Trophoblast cell (in vitro differentiated cells and primary cell): Measurements from ENCODE around the gene B4GALT1.
A peak's percentile ranks its signal among the peaks of the same experiment; 100 is the strongest.

Experiments used
- DNase-seq, 2 donors: peaks; one replicate each; pipeline ENCODE4 v3.0.0-alpha.2; 2016
- H2AFZ ChIP-seq: 2 replicates; pipeline ENCODE4 v1.6.1; 2013; ENCODE audit warnings: low read length, moderate library complexity, mild to moderate bottlenecking; ENCODE audit not compliant: insufficient read depth, poor library complexity
- H2AK5ac ChIP-seq: 2 replicates; pipeline ENCODE4 v1.6.1; 2013; ENCODE audit warnings: mild to moderate bottlenecking, low read length
- H2BK120ac ChIP-seq: 2 replicates; pipeline ENCODE4 v1.6.1; 2013; ENCODE audit warnings: low read length, mild to moderate bottlenecking, moderate library complexity; ENCODE audit not compliant: insufficient read depth, poor library complexity
- H2BK12ac ChIP-seq: 2 replicates; pipeline ENCODE4 v1.6.1; 2013; ENCODE audit warnings: mild to moderate bottlenecking, low read length, moderate library complexity
- H2BK5ac ChIP-seq: 2 replicates; pipeline ENCODE4 v1.6.1; 2013; ENCODE audit warnings: low read length, low read depth, moderate library complexity, mild to moderate bottlenecking; ENCODE audit not compliant: poor library complexity
- H3K14ac ChIP-seq: 2 replicates; pipeline ENCODE4 v1.6.1; 2013; ENCODE audit warnings: mild to moderate bottlenecking, low read length
- H3K18ac ChIP-seq: 2 replicates; pipeline ENCODE4 v1.6.1; 2013; ENCODE audit warnings: mild to moderate bottlenecking, low read length
- H3K23ac ChIP-seq: 2 replicates; pipeline ENCODE4 v1.6.1; 2013; ENCODE audit warnings: low read length
- H3K27ac ChIP-seq: 2 replicates; pipeline ENCODE4 v1.5.1; 2013; ENCODE audit warnings: low read depth, mild to moderate bottlenecking, inconsistent platforms, low read length, moderate library complexity
- H3K27me3 ChIP-seq: 2 replicates; pipeline ENCODE4 v1.6.1; 2013; ENCODE audit warnings: inconsistent platforms, mild to moderate bottlenecking, low read length, moderate library complexity; ENCODE audit not compliant: insufficient read depth
- H3K36me3 ChIP-seq, 2 experiments: 1 replicate in 1 of 2; 2 replicates in 1 of 2; pipeline ENCODE4 v1.6.1; 2013; ENCODE audit warnings: low read length in 2 of 2, mild to moderate bottlenecking in 2 of 2, moderate library complexity in 1 of 2; ENCODE audit not compliant: insufficient read depth in 2 of 2, control insufficient read depth in 1 of 2
- H3K4ac ChIP-seq: 2 replicates; pipeline ENCODE4 v1.6.1; 2013; ENCODE audit warnings: low read depth, mild to moderate bottlenecking, low read length, moderate library complexity
- H3K4me1 ChIP-seq, 2 experiments: 1 replicate in 1 of 2; 2 replicates in 1 of 2; pipeline ENCODE4 v1.6.1; 2013; ENCODE audit warnings: low read length in 2 of 2, mild to moderate bottlenecking in 2 of 2, moderate library complexity in 1 of 2; ENCODE audit not compliant: insufficient read depth in 2 of 2, control insufficient read depth in 1 of 2
- H3K4me2 ChIP-seq: 2 replicates; pipeline ENCODE4 v1.6.1; 2013; ENCODE audit warnings: inconsistent platforms, mild to moderate bottlenecking, low read length, moderate library complexity
- H3K4me3 ChIP-seq: 2 replicates; pipeline ENCODE4 v1.5.1; 2013; ENCODE audit warnings: mild to moderate bottlenecking, low read depth, low read length, inconsistent platforms
- H3K79me1 ChIP-seq: one replicate; pipeline ENCODE4 v1.6.1; 2013; ENCODE audit warnings: low read length
- H3K79me2 ChIP-seq: 2 replicates; pipeline ENCODE4 v1.6.1; 2013; ENCODE audit warnings: low read length, mild to moderate bottlenecking; ENCODE audit not compliant: control insufficient read depth, insufficient read depth, poor library complexity
- H3K9ac ChIP-seq: 2 replicates; pipeline ENCODE4 v1.6.1; 2013; ENCODE audit warnings: mild to moderate bottlenecking, low read length
- H3K9me3 ChIP-seq: 2 replicates; pipeline ENCODE4 v1.6.1; 2013; ENCODE audit warnings: low read depth, mild to moderate bottlenecking, control low read depth, inconsistent platforms, low read length; ENCODE audit not compliant: insufficient read depth
- H4K12ac ChIP-seq: 2 replicates; pipeline ENCODE4 v1.6.1; 2013; ENCODE audit warnings: low read depth, mild to moderate bottlenecking, low read length, moderate library complexity
- H4K8ac ChIP-seq: 2 replicates; pipeline ENCODE4 v1.6.1; 2013; ENCODE audit warnings: low read depth, mild to moderate bottlenecking, low read length, moderate library complexity
- H4K91ac ChIP-seq: one replicate; pipeline ENCODE4 v1.6.1; 2013; ENCODE audit warnings: low read depth, mild to moderate bottlenecking, low read length, moderate library complexity
- WGBS: extraction: QIAGEN DNeasy Blood & Tissue Kit; methylation state at CpG from one replicate; pipeline ENCODE4 v1.1.7; 2013; ENCODE audit warnings: missing lambda C conversion rate; ENCODE audit not compliant: insufficient read length, insufficient coverage; ENCODE audit errors: extremely low coverage; 5-methylcytosine and 5-hydroxymethylcytosine counted together

Gene B4GALT1

GRCh38 chr9:33197279-33198152 lies 30.4 kb upstream of the B4GALT1 start:
- no peak overlapping the region for H2AFZ ChIP-seq
- H3K23ac ChIP-seq = no peak overlapping the region
- H3K4me3 ChIP-seq = no peak overlapping the region
- H3K27me3 ChIP-seq = no peaks in the 10 kb centered on the region
- H3K27ac ChIP-seq = no peak overlapping the region
- no CpG with 5 or more reads among the region's 6 CpGs for WGBS
- H2BK12ac ChIP-seq = no peak overlapping the region
- no peak overlapping the region for H3K4ac ChIP-seq
- H3K9ac ChIP-seq = no peak overlapping the region
- no peak overlapping the region for H2BK120ac ChIP-seq
- H3K4me2 ChIP-seq = no peak overlapping the region
- no peak for DNase-seq
- no peak overlapping the region for H2BK5ac ChIP-seq
- H3K79me1 ChIP-seq = no peaks in the 10 kb centered on the region
- no peak overlapping the region for H4K12ac ChIP-seq
- H4K91ac ChIP-seq = no peak overlapping the region
- H3K18ac ChIP-seq = no peak overlapping the region
- no peaks in the 10 kb centered on the region for H3K79me2 ChIP-seq
- H3K36me3 ChIP-seq = no peaks in the 10 kb centered on the region
- H3K9me3 ChIP-seq = no peaks in the 10 kb centered on the region
- H4K8ac ChIP-seq = no peak overlapping the region
- no peak overlapping the region for H3K14ac ChIP-seq
- no peak overlapping the region for H2AK5ac ChIP-seq
- no peaks in the 10 kb centered on the region for H3K4me1 ChIP-seq

DNA sequence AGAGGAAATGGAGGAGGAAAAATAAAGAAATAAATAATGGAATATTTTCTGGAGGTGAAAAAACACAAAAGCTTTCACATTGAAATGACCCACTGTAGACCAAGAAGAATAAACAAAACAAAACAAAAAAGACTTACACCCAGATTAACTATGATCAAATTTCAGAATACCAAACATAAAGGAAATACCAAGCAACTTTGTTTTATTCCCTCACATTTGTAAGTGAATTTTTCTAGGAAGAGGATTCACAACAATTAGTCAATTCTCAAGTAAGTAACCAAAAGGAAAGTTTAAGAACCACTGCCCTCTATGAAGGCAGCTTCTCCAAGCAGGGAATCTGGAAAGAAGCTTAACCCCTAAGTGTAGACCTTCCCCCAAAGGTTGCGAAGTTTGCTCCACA lies 29.6 kb upstream of the B4GALT1 start:
- Histone ChIP-seq H4K91ac (no peak overlapping the region), H3K9me3 (no peaks in the 10 kb centered on the region), H3K18ac (no peak overlapping the region), H2BK5ac (no peak overlapping the region), H3K79me1 (no peaks in the 10 kb centered on the region), H3K4me3 (no peak overlapping the region), H2AK5ac (no peak overlapping the region), H3K14ac (no peak overlapping the region), H2AFZ (no peak overlapping the region), H3K23ac (no peak overlapping the region), H4K12ac (no peak overlapping the region), H3K27me3 (no peaks in the 10 kb centered on the region), H2BK120ac (no peak overlapping the region), H3K4ac (no peak overlapping the region), H3K4me2 (no peak overlapping the region), H3K9ac (no peak overlapping the region), H2BK12ac (no peak overlapping the region), H3K79me2 (no peaks in the 10 kb centered on the region), H3K27ac (no peak overlapping the region), H3K4me1 (no peaks in the 10 kb centered on the region), H4K8ac (no peak overlapping the region), H3K36me3 (no peaks in the 10 kb centered on the region)
- DNase-seq = no peak
- WGBS = no CpG with 5 or more reads among the region's 1 CpG

- Histone ChIP-seq H3K23ac (no peak overlapping the region), H4K12ac (no peak overlapping the region), H3K14ac (no peak overlapping the region), H3K27me3 (no peaks in the 10 kb centered on the region), H3K27ac (no peak overlapping the region), H3K9ac (no peak overlapping the region), H2AFZ (no peak overlapping the region), H4K91ac (no peak overlapping the region), H3K18ac (no peak overlapping the region), H2BK120ac (no peak overlapping the region), H4K8ac (no peak overlapping the region), H3K4ac (no peak overlapping the region), H3K4me2 (no peak overlapping the region), H3K4me3 (no peak overlapping the region), H3K79me2 (no peaks in the 10 kb centered on the region), H2BK5ac (no peak overlapping the region), H2AK5ac (no peak overlapping the region), H3K36me3 (no peaks in the 10 kb centered on the region), H2BK12ac (no peak overlapping the region), H3K79me1 (no peaks in the 10 kb centered on the region), H3K4me1 (peaks cover 2 to 4% of the 10 kb centered on the region in 2 experiments), H3K9me3 (no peaks in the 10 kb centered on the region)
- DNase-seq = peak; percentile 54 to 71
- no CpG with 5 or more reads among the region's 3 CpGs for WGBS
Measured at GRCh38 chr9:33193818-33194217, 26.7 kb upstream of the B4GALT1 start.

- Histone ChIP-seq H2BK12ac (no peak overlapping the region), H3K27me3 (no peaks in the 10 kb centered on the region), H4K91ac (no peak overlapping the region), H3K36me3 (no peaks in the 10 kb centered on the region), H4K8ac (no peak overlapping the region), H3K14ac (no peak overlapping the region), H3K9me3 (no peaks in the 10 kb centered on the region), H3K27ac (no peak overlapping the region), H2AK5ac (no peak overlapping the region), H3K18ac (no peak overlapping the region), H3K79me1 (no peaks in the 10 kb centered on the region), H2BK120ac (no peak overlapping the region), H4K12ac (no peak overlapping the region), H3K79me2 (no peaks in the 10 kb centered on the region), H3K4me3 (no peak overlapping the region), H2AFZ (no peak overlapping the region), H3K23ac (no peak overlapping the region), H3K9ac (no peak overlapping the region), H3K4me1 (peaks cover 2 to 4% of the 10 kb centered on the region in 2 experiments), H3K4ac (no peak overlapping the region), H2BK5ac (no peak overlapping the region), H3K4me2 (no peak overlapping the region)
- no CpG with 5 or more reads among the region's 3 CpGs for WGBS
- no peak for DNase-seq
Measured at GRCh38 chr9:33192493-33193255, 25.5 kb upstream of the B4GALT1 start.
